ENCODE results near the gene TRAP1.

Gene TRAP1

DNA sequence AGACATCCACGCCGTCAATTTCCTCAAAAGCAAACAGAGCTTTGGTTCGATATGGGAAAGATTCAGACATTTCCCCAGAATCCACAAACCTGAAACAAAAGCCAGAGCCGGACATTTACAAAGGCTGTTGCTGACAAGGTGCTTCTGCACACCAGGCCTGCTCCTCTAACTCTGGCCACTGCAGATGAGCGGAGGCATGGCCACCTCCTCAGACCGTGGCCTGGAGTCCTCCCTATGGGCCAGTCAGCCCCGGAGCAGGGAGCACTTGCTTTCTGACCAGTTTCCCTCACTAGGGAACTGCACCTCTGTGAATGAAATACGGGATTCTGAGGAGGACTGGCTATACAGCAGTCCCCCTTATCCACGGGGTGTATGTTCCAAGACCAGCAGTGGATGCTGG is 22.3 kb upstream of the TRAP1 start:
- POLR2A ChIA-PET (ENCODE audit: low non-redundant PET) = no interaction called here
- no peak for DNase-seq (ENCODE audit: low spot score)
- CTCF ChIA-PET = interaction anchor here (0.6 kb wide), 1 partner anchor 10 kb away, joined by 4 read pairs; no protein-coding TSS in a partner anchor
- peak overlapping the region; percentile 21 for H3K27ac ChIP-seq
- TF ChIP-seq, protein P1, sequence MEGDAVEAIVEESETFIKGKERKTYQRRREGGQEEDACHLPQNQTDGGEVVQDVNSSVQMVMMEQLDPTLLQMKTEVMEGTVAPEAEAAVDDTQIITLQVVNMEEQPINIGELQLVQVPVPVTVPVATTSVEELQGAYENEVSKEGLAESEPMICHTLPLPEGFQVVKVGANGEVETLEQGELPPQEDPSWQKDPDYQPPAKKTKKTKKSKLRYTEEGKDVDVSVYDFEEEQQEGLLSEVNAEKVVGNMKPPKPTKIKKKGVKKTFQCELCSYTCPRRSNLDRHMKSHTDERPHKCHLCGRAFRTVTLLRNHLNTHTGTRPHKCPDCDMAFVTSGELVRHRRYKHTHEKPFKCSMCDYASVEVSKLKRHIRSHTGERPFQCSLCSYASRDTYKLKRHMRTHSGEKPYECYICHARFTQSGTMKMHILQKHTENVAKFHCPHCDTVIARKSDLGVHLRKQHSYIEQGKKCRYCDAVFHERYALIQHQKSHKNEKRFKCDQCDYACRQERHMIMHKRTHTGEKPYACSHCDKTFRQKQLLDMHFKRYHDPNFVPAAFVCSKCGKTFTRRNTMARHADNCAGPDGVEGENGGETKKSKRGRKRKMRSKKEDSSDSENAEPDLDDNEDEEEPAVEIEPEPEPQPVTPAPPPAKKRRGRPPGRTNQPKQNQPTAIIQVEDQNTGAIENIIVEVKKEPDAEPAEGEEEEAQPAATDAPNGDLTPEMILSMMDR (conservative IDR thresholded peaks at IDR 0.05; ENCODE audit: low read depth) = no peak

- H3K27ac ChIP-seq = peak overlapping the region; percentile 21; the same call in 1 of the 2 replicates
- POLR2A ChIA-PET (ENCODE audit: low non-redundant PET) = interaction anchor here (1.1 kb wide), 1 partner anchor 22 kb away, joined by 3 read pairs; the partner anchor contains the start of gene TRAP1
- TF ChIP-seq, protein P1 (conservative IDR thresholded peaks at IDR 0.05; ENCODE audit: low read depth) = no peak
- DNase-seq (ENCODE audit: low spot score) = no peak
- CTCF ChIA-PET = no interaction called here
Measured at GRCh38 chr16:3738541-3738940, 21.2 kb upstream of the TRAP1 start.

DNA sequence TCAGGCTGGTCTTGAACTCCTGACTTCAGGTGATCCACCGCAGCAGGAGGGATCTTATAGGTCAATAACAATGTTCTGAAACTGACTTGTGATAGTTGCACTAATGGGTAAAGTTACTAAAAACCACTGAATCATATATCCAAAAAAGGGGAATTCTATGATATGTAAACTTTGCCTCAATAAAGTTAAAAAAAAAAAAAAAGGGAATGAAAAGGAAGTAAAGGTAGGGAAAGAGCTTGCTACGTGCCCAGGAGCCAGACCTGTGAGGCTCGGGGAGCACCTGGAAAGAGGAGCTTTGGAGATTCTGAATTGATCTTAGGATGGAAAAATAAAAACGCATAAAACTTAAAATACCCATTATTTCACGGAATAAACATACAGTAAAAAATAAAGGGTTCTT is 20.8 kb upstream of the TRAP1 start:
- CTCF ChIA-PET = no interaction called here
- POLR2A ChIA-PET (ENCODE audit: low non-redundant PET) = interaction anchor here (1.1 kb wide), 1 partner anchor 21 kb away, joined by 3 read pairs; the partner anchor contains the start of gene TRAP1
- TF ChIP-seq, protein P1 (conservative IDR thresholded peaks at IDR 0.05; ENCODE audit: low read depth) = no peak
- no peak for DNase-seq (ENCODE audit: low spot score)
- no peak overlapping the region for H3K27ac ChIP-seq

DNA sequence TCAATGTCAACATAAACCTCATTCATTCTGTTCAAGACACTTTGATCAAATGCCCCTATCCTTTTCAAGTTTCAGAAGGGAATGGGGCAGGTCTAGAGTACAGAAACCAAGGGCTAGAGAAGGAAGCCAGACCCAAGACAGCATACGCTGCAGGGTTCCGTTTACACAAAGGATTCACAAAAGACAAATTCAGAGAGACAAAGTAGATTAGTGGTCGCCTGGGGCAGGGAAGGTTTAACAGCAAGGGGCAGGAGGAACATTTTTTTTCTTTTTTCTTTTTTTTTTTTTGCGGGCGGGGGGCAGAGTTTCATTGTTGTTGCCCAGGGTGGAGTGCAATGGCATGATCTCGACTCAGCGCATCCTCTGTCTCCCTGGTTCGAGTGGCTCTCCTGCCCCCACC is 19.9 kb upstream of the TRAP1 start:
- DNase-seq (ENCODE audit: low spot score) = no peak
- ChIA-PET CTCF (interaction anchor here (0.7 kb wide), 1 partner anchor 19 kb away, joined by 3 read pairs; no protein-coding TSS in a partner anchor), POLR2A (ENCODE audit: low non-redundant PET) (no interaction called here)
- TF ChIP-seq, protein P1 (conservative IDR thresholded peaks at IDR 0.05; ENCODE audit: low read depth) = no peak
- no peak overlapping the region for H3K27ac ChIP-seq

GRCh38 chr16:3736116-3736515 is 18.8 kb upstream of the TRAP1 start:
- CTCF ChIA-PET = no interaction called here
- TF ChIP-seq, protein P1 (conservative IDR thresholded peaks at IDR 0.05; ENCODE audit: low read depth) = no peak
- POLR2A ChIA-PET (ENCODE audit: low non-redundant PET) = no interaction called here
- DNase-seq (ENCODE audit: low spot score) = no peak
- H3K27ac ChIP-seq = no peak overlapping the region

- ChIA-PET POLR2A (ENCODE audit: low non-redundant PET) (no interaction called here), CTCF (interaction anchor here (0.6 kb wide), 1 partner anchor 24 kb away, joined by 4 read pairs; no protein-coding TSS in a partner anchor)
- no peak for DNase-seq (ENCODE audit: low spot score)
- TF ChIP-seq, protein P1 (conservative IDR thresholded peaks at IDR 0.05; ENCODE audit: low read depth) = no peak
- H3K27ac ChIP-seq = no peak overlapping the region
Measured at GRCh38 chr16:3735541-3735940, 18.2 kb upstream of the TRAP1 start.
